Prostate gland (tissue), 2 donors: ENCODE results near the gene TBC1D22B.

Experiments used
- CTCF ChIP-seq, 4 experiments: fragments of 200-600 bp in 2 of 4; fragments of 450-650 bp in 2 of 4; sonication (generic) in 2 of 4; IDR thresholded peaks; 1 replicate in 3 of 4; 2 replicates in 1 of 4; pipeline ENCODE4 v1.5.1; 2016 to 2019; ENCODE audit warnings: antibody characterized with exemption in 4 of 4, mild to moderate bottlenecking in 2 of 4, moderate library complexity in 2 of 4
- POLR2A ChIP-seq: fragments of 450-650 bp; IDR thresholded peaks from one replicate; pipeline ENCODE4 v1.6.1; 2016; ENCODE audit warnings: antibody characterized with exemption, mild to moderate bottlenecking
- POLR2AphosphoS5 ChIP-seq: sonication (generic); formaldehyde crosslinking; IDR thresholded peaks from one replicate; pipeline ENCODE4 v1.6.1; 2017; ENCODE audit warnings: antibody characterized with exemption

GRCh38 chr6:37331047-37331446 lies 73.5 kb downstream of the TBC1D22B start:
- TF ChIP-seq CTCF (IDR thresholded peaks at IDR 0.05) (no peak), POLR2AphosphoS5 (no peak), POLR2A (no peak)
